IPS-NIHi11 (cell line): ENCODE data around the gene FNDC3B.

Experiments used
- DNase-seq: peaks from one replicate; pipeline ENCODE4 v3.0.0; 2012; ENCODE audit warnings: mixed read lengths, low spot score

FNDC3B gene

DNA sequence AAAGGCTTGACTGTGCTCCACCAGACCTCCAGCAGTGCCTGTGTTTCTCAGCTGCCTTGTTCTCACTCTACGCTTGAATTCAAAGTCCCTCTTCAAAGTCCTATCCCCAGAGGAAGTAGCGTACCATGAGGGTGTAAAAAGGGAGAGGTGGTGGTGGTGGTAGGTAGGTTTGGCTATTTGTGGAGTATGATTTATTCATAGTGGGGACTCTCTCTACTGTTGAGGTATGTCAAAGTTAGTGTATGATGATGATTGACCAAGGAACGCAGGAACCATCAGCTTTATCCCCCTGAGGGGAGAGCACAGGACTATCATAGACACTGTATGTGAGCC, 271.0 kb downstream of the FNDC3B start:
- no peak for DNase-seq

DNA sequence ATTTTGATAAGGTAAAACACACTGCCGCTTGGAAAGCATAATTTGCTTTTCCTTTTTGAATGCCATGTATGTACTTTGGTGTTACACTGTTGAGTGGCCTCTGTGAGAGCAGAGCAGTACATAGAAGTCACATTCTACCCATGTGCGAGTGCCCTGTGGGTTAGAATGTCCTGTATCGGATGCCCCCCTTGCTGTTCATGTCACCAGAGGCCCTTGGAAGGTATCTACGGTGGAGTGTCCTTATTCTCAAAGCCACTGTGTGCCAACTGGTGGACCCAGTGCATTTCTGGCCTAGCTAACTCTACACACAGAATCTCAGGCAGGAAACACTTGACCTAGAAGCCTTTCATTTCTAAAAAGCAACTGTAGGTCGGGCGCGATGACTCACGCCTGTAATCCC, 271.8 kb downstream of the FNDC3B start:
- no peak for DNase-seq

DNA sequence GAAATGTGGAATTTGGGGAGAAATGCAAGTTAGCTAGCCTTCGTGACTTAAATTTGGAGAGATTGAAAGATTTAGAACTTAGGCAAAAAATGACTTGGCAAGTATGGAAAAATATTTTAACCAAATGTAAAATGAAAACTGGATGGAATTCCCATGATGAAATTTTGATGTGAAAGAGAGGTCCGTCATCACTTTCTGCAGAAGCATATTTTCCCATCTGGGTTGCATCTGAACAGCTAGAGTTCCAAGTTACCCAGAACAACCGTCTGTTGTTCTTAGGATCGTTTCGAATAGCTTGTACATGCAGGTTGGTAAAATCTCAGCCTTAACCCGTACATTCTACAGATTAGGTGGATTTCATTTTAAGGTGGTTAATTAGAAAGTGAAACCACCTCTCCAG, 272.6 kb downstream of the FNDC3B start:
- DNase-seq, result no peak

DNA sequence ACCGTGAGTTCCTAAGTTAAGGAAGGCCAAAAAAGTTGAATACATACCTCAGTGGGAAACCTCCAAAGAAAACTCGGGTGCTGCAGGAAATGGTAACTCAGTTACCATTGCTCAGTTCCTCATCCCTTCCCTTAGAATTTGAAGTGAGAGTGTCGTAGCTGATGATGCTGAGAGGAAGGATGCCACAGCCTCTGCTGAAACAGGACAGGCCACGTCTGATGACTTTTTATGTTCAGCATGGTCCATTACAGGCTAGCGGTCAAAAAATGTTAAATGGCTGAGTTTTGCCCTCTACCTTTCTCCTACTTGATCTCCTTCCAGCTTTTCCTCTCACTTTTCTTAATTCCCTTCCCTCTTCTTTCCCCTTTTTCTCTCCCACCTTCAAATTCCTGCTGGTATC, 273.3 kb downstream of the FNDC3B start:
- no peak for DNase-seq

DNA sequence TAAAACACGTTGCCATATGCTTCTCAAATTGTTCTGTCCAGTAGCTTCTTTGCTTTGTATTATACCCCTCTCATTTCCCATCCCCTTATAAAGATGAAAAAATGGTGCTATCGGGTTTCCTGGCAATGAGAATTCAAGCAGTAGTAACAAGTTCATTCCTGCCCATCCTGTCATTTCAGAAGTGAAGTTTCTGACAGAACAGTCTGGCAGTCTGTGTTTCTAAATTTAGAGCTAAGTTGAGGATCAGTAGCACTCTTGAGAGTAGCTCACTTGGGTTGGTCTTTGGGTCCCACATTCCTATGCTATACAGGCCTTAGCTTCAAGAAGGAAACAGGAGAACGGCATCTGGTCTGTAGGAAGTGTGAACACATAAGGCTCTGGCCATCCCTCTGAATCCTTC, 274.3 kb downstream of the FNDC3B start:
- DNase-seq, result no peak

GRCh38 chr3:172314591-172315160, 275.3 kb downstream of the FNDC3B start:
- DNase-seq, result no peak

GRCh38 chr3:172315401-172316091, 276.2 kb downstream of the FNDC3B start:
- DNase-seq, result no peak

DNA sequence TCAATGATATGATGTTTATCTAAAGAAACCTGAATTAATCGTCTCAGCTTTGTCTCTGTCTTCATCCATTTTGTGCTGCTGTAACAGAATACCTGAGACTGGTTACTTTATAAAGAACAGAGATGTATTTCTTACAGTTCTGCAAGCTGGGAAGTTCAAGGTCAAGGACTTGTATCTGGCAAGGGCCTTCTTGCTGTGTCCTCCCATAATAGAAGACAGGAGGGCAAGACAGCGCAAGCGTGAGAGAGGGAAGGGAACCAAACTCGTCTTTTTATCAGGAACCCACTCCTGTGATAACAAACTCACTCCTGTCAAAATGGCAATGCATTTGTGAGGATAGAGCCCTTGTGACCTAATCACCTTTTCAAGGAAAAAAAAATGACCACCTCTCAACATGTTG, 277.4 kb downstream of the FNDC3B start:
- no peak for DNase-seq

DNA sequence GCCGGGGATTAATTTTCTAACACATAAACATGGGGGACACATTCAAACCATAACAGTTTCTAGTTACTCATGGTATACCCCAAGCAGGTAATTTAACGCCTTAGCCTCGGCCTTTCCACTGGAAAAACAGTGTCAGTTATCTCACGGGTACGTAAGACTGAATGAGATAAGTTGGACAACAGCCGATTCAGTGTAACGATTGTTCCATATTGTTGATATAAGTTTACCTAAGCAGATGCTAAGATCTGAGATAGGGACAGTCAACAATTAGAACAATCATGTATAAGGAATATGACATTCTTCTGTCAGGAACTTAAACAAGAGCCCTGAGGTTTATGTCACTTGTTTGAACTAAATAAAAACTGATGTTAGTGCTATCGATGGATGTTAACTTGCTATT, 278.1 kb downstream of the FNDC3B start:
- no peak for DNase-seq

DNA sequence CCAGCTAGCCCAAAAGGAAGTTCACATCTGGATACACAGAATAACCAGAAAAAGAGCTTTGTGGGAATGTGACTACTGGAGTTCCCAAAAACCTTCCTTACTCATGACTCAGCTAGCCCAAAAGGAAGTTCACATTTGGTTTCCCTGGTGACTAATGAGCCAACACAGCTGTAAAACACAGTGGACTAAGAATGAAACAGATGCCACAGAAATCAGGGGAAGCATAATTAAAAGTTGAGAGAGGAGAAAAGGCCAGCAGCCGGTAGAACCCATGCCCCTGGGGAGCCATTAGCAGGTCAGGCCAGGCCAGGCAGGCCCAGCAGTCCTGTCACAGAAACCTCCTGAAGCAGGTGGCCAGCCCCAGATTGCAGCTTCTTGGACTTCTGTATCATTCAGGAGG, 278.6 kb downstream of the FNDC3B start:
- no peak for DNase-seq

- DNase-seq, result no peak
Measured at GRCh38 chr3:172319595-172319994, 280.2 kb downstream of the FNDC3B start.

- DNase-seq, result no peak
Measured at GRCh38 chr3:172320468-172320867, 281.1 kb downstream of the FNDC3B start.

GRCh38 chr3:172321035-172321434, 281.7 kb downstream of the FNDC3B start:
- no peak for DNase-seq

- DNase-seq, result no peak
Measured at GRCh38 chr3:172323894-172324610, 284.7 kb downstream of the FNDC3B start.

- no peak for DNase-seq
Measured at GRCh38 chr3:172324611-172325203, 285.3 kb downstream of the FNDC3B start.

DNA sequence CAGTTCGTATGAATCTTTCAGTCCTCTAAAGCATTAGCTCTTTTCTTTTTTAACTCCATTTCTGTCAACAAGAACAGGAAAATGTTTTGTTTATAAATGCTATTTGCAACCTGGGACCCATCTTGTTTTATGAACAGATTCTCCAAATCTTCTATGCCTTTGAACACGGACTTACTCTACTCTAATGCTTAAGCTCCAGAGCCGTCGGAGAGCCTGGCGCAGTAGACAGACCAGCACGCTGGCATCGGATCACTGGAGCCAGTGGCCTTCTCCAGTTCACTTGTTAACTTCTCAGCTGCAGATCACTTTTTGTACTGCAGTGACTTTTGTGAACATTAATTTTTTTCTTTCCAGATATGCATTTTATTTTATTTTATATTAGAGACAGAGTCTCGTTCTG, 286.1 kb downstream of the FNDC3B start:
- no peak for DNase-seq

DNA sequence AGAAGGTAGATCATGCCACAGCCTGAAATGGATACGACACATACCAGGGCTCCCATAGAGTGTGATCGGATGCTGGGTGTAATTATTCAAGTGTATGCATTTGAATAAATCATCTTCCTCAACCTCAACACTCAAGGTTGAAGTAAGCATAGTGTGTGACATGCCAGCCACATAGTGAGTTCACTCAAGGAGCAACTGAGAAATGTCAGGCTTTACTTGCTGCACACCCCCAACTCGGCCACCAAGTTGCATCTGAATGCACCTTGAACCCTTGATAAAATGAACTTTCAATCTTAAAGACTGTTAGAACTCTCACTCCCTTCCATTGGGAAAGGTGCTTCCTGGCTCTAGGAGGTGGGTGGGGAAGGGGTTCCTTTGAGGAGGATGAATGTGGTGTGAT, 287.6 kb downstream of the FNDC3B start:
- no peak for DNase-seq

DNA sequence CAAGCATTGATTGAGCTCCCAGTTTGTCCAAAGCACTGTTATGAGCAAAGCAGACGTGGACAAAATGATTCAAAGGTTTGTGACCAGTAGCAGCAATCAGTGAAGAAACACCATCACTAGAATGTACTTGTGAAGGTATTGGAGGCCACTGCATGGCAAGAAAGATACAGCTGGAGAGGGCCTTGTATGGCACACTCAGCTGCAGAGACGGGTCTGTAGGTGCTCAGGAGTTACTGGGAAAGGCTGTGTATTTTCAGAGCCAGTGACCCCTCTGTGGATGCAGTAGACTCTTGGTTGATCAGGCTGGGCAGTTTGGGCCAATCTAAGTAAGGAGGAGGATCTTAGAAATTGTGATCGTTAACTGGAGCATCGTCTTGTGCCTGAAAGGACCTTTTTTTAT, 288.9 kb downstream of the FNDC3B start:
- no peak for DNase-seq

- DNase-seq, result peak; percentile 29
Measured at GRCh38 chr3:172329070-172329469, 289.7 kb downstream of the FNDC3B start.

- no peak for DNase-seq
Measured at GRCh38 chr3:172330413-172330812, 291.0 kb downstream of the FNDC3B start.

DNA sequence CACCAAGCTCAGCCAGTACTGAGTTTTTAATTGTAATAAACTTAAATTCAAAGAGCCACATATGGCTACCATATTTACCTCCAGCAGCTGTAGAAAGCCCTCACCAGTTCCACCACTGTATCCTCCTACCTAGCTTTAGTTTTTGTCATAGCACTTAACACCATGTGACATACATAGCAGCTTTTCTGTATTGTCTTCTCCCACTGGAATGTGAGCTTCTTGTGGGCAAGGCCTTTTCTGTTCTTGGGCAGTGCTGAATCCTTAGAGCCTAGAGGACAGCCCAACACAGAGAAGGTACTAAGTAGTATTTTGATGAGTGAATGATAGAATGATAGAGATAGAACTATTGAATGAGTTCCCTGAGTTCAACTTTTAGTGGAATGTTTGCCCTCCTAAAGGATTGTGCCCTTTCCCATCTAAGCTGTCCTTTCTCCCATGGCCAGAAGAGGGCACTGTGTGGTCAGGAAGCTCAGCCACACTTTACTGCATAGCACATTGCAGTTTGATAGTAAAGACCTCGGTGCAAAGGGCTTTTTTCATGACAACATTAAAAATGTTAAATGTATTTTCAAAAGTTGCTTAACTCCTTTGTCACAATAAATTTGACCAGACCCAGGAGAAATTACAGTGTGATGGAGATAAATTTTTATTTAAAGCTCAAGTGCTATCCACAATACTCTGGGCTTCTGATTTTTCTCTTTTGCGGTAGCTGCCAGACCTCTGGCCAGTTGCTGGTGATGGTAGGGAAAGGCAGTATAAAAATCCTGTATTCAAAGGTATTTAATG, 293.1 kb downstream of the FNDC3B start:
- DNase-seq, result peak; percentile 76

- no peak for DNase-seq
Measured at GRCh38 chr3:172333042-172333377, 293.6 kb downstream of the FNDC3B start.
